AG09309 (cell line): ENCODE results near the gene TMPRSS3.

Experiments used
- DNase-seq: peaks from one replicate; pipeline ENCODE4 v3.0.0-alpha.2; 2010; ENCODE audit warnings: low read depth
- H3K4me3 ChIP-seq: 2 replicates; pipeline ENCODE4 v1.5.1; 2011; ENCODE audit warnings: mild to moderate bottlenecking, low read depth, low read length, moderate library complexity; ENCODE audit not compliant: control insufficient read depth
- TF ChIP-seq, protein P1 (sequence below): IDR thresholded peaks from 2 replicates; pipeline ENCODE4 v1.5.1; 2011; ENCODE audit warnings: mild to moderate bottlenecking, low read depth, low read length, inconsistent platforms; ENCODE audit not compliant: insufficient read depth, control insufficient read depth; ENCODE audit errors: missing control alignments

TMPRSS3 gene

DNA sequence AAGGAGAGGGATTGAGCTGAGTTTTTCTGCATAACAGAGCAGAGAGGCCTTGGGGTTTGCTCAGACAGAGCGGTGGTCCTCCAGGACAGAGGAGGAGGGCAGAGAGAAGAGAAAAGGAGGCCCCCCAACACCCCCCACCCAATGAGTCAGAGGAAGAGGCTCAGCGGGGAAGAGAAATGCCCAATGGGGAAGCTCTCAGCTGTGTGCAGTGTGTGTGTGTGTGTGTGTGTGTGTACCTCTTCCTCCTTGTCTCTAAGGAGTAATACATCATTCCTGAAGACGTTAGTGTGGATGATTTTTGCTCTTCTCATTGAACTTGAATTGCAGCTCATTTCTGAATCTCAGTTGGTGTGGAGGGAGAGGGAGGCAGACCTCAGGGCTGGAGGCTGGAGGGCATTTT, 8.7 kb downstream of the TMPRSS3 start:
- DNase-seq = no peak
- TF ChIP-seq, protein P1, sequence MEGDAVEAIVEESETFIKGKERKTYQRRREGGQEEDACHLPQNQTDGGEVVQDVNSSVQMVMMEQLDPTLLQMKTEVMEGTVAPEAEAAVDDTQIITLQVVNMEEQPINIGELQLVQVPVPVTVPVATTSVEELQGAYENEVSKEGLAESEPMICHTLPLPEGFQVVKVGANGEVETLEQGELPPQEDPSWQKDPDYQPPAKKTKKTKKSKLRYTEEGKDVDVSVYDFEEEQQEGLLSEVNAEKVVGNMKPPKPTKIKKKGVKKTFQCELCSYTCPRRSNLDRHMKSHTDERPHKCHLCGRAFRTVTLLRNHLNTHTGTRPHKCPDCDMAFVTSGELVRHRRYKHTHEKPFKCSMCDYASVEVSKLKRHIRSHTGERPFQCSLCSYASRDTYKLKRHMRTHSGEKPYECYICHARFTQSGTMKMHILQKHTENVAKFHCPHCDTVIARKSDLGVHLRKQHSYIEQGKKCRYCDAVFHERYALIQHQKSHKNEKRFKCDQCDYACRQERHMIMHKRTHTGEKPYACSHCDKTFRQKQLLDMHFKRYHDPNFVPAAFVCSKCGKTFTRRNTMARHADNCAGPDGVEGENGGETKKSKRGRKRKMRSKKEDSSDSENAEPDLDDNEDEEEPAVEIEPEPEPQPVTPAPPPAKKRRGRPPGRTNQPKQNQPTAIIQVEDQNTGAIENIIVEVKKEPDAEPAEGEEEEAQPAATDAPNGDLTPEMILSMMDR = no peak
- H3K4me3 ChIP-seq = no peak overlapping the region

DNA sequence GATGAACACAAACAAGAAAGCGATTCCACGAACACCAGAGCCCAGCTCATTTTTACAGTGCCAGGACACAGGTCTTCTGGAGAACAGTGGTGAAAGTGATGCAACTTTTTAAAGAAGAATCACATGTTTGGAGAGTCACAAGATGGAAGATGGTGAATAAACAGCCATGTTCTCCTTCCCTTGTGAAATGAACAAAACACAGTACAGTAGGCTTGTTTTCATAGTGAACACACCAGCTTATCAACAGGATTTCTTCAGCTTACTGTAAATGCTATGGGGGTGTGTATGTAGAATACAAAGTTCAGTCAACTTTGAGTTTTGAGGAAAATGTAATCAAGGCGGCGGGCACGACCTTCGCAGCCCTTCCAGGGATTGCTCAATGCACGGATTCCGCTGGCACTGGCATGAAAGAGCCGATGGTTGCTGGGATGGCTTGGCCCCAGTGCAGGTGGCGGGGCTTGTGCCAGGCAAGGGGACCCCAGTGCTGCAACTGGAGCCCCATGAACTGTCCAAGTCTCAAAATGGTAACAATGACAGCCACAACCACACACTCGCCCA, 9.7 kb downstream of the TMPRSS3 start:
- no peak for DNase-seq
- no peak overlapping the region for H3K4me3 ChIP-seq
- TF ChIP-seq, protein P1 = no peak

DNA sequence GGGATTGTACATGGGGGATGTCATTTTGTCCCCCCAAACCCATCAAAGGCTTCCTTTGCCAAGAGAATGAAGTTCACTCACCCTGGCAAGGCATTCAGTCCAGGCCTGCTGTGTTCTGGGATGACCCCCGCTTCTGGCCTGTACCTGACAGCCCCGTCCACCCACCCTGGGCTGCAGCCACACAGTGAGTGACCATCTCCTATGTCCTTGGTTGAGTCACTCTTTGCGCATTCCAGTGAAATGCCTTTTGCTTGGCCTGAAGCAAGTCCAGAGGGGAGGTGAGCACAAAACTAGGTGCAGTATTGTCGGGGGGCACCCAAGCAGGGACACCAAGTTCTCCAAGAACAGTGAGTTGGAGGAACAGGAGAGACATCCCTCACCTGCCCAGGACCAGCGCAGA, 10.2 kb downstream of the TMPRSS3 start:
- no peak overlapping the region for H3K4me3 ChIP-seq
- TF ChIP-seq, protein P1 = no peak
- DNase-seq = no peak

DNA sequence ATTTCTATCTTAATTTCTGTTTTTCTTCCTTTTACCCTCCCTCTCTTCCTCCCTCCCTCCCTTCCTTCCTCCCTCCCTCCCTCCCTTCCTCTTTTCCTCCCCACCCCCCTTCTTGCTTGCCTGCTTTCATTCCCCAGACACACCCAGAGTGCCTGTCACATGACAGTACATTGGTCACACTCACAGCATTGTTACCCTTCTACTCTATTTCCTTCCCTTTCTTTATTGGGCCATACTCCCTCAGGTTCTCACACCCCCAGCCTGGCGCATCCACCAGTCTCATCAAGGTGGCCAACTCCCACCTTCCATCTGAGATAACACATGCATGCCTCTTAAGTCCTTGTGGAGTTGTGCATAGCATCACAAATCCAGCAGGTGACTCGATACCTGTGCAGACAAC, 10.9 kb downstream of the TMPRSS3 start:
- H3K4me3 ChIP-seq = no peak overlapping the region
- no peak for DNase-seq
- TF ChIP-seq, protein P1 = no peak

DNA sequence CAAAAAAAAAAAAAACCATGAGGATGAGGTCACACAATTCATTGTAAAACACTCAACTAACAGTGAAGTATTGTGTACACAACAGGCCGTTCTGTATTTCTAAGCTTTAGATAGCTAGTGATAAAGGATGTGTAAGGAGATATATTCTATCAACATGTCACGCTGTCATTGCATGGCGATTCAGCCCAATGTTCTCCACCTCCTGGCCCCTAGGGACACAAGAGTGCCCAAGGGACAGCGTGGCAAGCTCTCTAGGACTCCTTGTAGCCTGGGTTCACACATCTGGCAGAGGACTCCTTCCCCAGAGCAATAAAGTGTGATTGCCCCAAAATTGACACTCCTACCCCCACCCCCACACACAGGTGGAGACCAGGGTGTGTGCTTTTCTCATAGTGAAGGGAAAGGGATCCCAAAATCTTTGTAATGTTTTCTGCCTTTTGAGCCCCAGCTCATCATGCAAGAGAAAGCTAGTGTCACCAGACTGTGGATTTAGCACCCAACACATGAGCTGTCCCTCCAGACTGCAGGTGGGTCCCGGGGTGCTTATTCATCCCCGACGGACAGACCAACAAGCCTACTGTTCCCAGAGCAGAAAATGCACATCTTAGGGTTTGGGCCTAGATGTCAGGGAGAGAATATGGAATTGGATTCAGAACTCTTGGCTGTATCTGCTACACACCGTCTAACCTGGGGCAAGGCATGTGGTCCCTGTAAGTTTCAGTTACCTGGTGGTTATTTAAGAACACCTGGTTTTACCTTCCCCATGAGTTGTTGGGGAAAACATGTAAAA, 11.5 kb downstream of the TMPRSS3 start:
- TF ChIP-seq, protein P1 = no peak
- no peak for DNase-seq
- no peak overlapping the region for H3K4me3 ChIP-seq

DNA sequence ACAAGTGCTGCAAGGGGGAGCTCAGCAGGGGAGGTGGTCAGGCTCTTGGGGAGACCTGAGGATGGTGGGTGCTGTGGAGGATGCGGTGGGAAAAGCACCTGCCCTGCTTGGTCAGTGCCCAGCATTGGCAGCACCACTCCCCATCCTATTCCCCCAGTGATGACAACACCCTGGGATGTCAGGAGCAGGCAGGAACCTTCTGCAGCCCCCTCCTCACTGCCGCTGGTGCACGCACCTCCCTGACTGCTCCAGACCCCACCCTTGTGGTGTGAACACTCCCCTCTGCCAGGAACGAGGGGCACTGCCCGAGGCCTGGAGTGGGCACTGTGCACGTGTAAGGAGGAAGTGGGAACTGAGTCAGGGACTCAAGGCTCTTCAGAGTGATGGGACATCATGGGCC, 12.5 kb downstream of the TMPRSS3 start:
- TF ChIP-seq, protein P1 = no peak
- DNase-seq = no peak
- H3K4me3 ChIP-seq = no peak overlapping the region
